B cell (primary cell): Measurements from ENCODE around the gene UBR4. TPM values are rescaled to one million over a fixed set of nuclear protein-coding genes. Genes with fewer than 3 reads are reported as not detected.

Experiments
- ATAC-seq: fragments of 200-7000 bp; cut with Tn5 transposase; one replicate; pipeline ENCODE4 v1.10.0; 2021; ENCODE audit warnings: low read depth, mild to moderate bottlenecking, moderate number of reproducible peaks, moderate library complexity
- CTCF ChIA-PET: fragments of 350-600 bp; sonication (Branson Sonifier 250); formaldehyde crosslinking; loops from one replicate; lab custom pipeline; 2021; ENCODE audit warnings: antibody characterized with exemption, inconsistent platforms; lab: Charles Lee
- POLR2A ChIA-PET: fragments of 350-600 bp; sonication (Branson Sonifier 250); formaldehyde crosslinking; loops from one replicate; lab custom pipeline; 2021; ENCODE audit warnings: antibody characterized with exemption; lab: Charles Lee
- DNase-seq: peaks from one replicate; pipeline ENCODE4 v3.0.0; 2013
- H2AFZ ChIP-seq: 2 replicates; pipeline ENCODE4 v1.6.1; 2012; ENCODE audit warnings: mild to moderate bottlenecking, low read depth, low read length; ENCODE audit not compliant: insufficient read depth, poor library complexity, severe bottlenecking
- H3K27ac ChIP-seq, 2 donors: 1 replicate in 1 of 2; 2 replicates in 1 of 2; pipeline ENCODE4 v1.5.1; 2012 to 2013; ENCODE audit warnings: low read length in 2 of 2, mild to moderate bottlenecking in 2 of 2, moderate library complexity in 1 of 2
- H3K27me3 ChIP-seq, 4 experiments: fragments of 200-600 bp in 1 of 4; sonication (generic) in 1 of 4; replicated peaks in 1 of 4; 1 replicate in 2 of 4; 2 replicates in 2 of 4; pipeline versions ENCODE4 v1.6.1 to v1.7.0; 2013 to 2016; ENCODE audit warnings: low read length in 3 of 4, mild to moderate bottlenecking in 2 of 4, mixed read lengths in 1 of 4, moderate library complexity in 1 of 4; ENCODE audit not compliant: insufficient read depth in 4 of 4, control insufficient read depth in 3 of 4; ENCODE audit errors: control extremely low read depth in 1 of 4
- H3K36me3 ChIP-seq, 2 experiments: replicated peaks in 1 of 2; 1 replicate in 1 of 2; 2 replicates in 1 of 2; pipeline versions ENCODE4 v1.6.1 to v1.7.1; 2013; ENCODE audit warnings: low read length in 1 of 2; ENCODE audit not compliant: insufficient read depth in 2 of 2, control insufficient read depth in 1 of 2; ENCODE audit errors: control extremely low read depth in 1 of 2, extremely low read depth in 1 of 2
- H3K4me1 ChIP-seq, 2 donors: fragments of 200-600 bp in 1 of 2; sonication (generic) in 1 of 2; 1 replicate in 1 of 2; 2 replicates in 1 of 2; pipeline versions ENCODE4 v1.5.1 to v1.6.1; 2013 to 2017; ENCODE audit warnings: low read length in 2 of 2; ENCODE audit not compliant: control insufficient read depth in 2 of 2, insufficient read depth in 2 of 2
- H3K4me2 ChIP-seq: replicated peaks from 2 replicates; pipeline ENCODE3; 2012; ENCODE audit warnings: mild to moderate bottlenecking, low read depth, low read length; ENCODE audit not compliant: poor library complexity, severe bottlenecking
- H3K4me3 ChIP-seq, 5 experiments: fragments of 200-600 bp in 1 of 5; sonication (generic) in 1 of 5; 1 replicate in 3 of 5; 2 replicates in 2 of 5; pipeline versions ENCODE4 v1.5.1 to v1.7.0; 2011 to 2016; ENCODE audit warnings: low read length in 4 of 5, mild to moderate bottlenecking in 4 of 5, low read depth in 2 of 5, control low read depth in 1 of 5, moderate library complexity in 1 of 5; ENCODE audit not compliant: insufficient read depth in 1 of 5; ENCODE audit errors: control extremely low read depth in 1 of 5, extremely low read depth in 1 of 5
- H3K79me2 ChIP-seq: fragments of 200-600 bp; sonication (generic); one replicate; pipeline ENCODE4 v1.6.0; 2016; ENCODE audit warnings: low read length; ENCODE audit not compliant: control insufficient read depth, insufficient read depth
- H3K9ac ChIP-seq: fragments of 200-600 bp; sonication (generic); 2 replicates; pipeline ENCODE4 v1.6.1; 2017; ENCODE audit warnings: mild to moderate bottlenecking, low read length, moderate library complexity
- H3K9me3 ChIP-seq, 3 donors: one replicate each; pipeline versions ENCODE4 v1.6.1 to v1.7.1; 2013; ENCODE audit warnings: low read length in 2 of 3; ENCODE audit not compliant: control insufficient read depth in 2 of 3, insufficient read depth in 1 of 3; ENCODE audit errors: control extremely low read depth in 1 of 3
- H4K20me1 ChIP-seq: 2 replicates; pipeline ENCODE4 v1.6.0; 2012; ENCODE audit warnings: mild to moderate bottlenecking, low read length; ENCODE audit not compliant: insufficient read depth, control insufficient read depth, poor library complexity, severe bottlenecking
- H3K27ac Mint-ChIP-seq: one replicate; pipeline ENCODE4 v1.8.0; 2021; ENCODE audit warnings: mixed read lengths
- H3K27me3 Mint-ChIP-seq: one replicate; pipeline ENCODE4 v1.8.0; 2021; ENCODE audit warnings: mixed read lengths
- H3K4me1 Mint-ChIP-seq: one replicate; pipeline ENCODE4 v1.8.0; 2021; ENCODE audit warnings: mixed read lengths
- H3K4me3 Mint-ChIP-seq: one replicate; pipeline ENCODE4 v1.8.0; 2021; ENCODE audit warnings: mixed read lengths
- H3K9me3 Mint-ChIP-seq: one replicate; pipeline ENCODE4 v1.8.0; 2022; ENCODE audit warnings: mixed read lengths; ENCODE audit not compliant: insufficient read depth
- CTCF ChIP-seq: fragments of 200-600 bp; IDR thresholded peaks from one replicate; pipeline ENCODE4 v1.8.0; 2022; ENCODE audit warnings: antibody characterized with exemption, mild to moderate bottlenecking
- EZH2 ChIP-seq: IDR thresholded peaks from 2 replicates; pipeline ENCODE4 v1.6.1; 2012; ENCODE audit warnings: borderline replicate concordance, low read depth, mild to moderate bottlenecking, moderate library complexity, low read length; ENCODE audit not compliant: insufficient read depth, poor library complexity, severe bottlenecking
- WGBS: methylation state at CpG from one replicate; pipeline ENCODE4 v1.1.5; 2013; ENCODE audit warnings: missing lambda C conversion rate; ENCODE audit not compliant: insufficient coverage; 5-methylcytosine and 5-hydroxymethylcytosine counted together
- intact Hi-C: fragments of 100-400 bp; cut with micrococcal nuclease; formaldehyde crosslinking; loops from one replicate; pipeline ENCODE4 v1.10.0; 2022
- polyA plus RNA-seq: library from polyadenylated mRNA; depleted of rRNA; stranded (reverse); fragments of >200 nt; gene quantifications from 2 replicates; pipeline ENCODE4 v1.2.3, GENCODE V29; 2012
- total RNA-seq, 2 donors: library from RNA; stranded (reverse); fragments of 120-200 nt in 1 of 2; gene quantifications; 1 replicate in 1 of 2; 2 replicates in 1 of 2; pipeline versions ENCODE4 v1.2.3 to v1.2.4, GENCODE V29; 2013 to 2022

UBR4 gene
- total and polyA plus RNA-seq, 2 donors (not counting 1 experiment from before 2014, with no cell fraction given) = 90.0 to 190 TPM

- H2AFZ ChIP-seq = no peak overlapping the region
- H3K9ac ChIP-seq = no peak overlapping the region
- no peak overlapping the region for H3K27ac ChIP-seq
- ATAC-seq (no peak), DNase-seq (no peak)
- Mint-ChIP-seq H3K27me3 (peaks cover 35% of the 10 kb centered on the region), H3K4me3 (no peak overlapping the region), H3K27ac (no peak overlapping the region), H3K9me3 (no peaks in the 10 kb centered on the region), H3K4me1 (no peaks in the 10 kb centered on the region)
- H3K4me1 ChIP-seq = no peaks in the 10 kb centered on the region
- H3K79me2 ChIP-seq = no peaks in the 10 kb centered on the region
- no peak overlapping the region for H3K4me2 ChIP-seq
- CTCF ChIA-PET = interaction anchor here (0.6 to 1.5 kb wide), 2 partner anchors 77 to 165 kb away, joined by 3 read pairs; no protein-coding TSS in a partner anchor
- H3K9me3 ChIP-seq = no peaks in the 10 kb centered on the region
- TF ChIP-seq CTCF = no peak
- no peak for TF ChIP-seq EZH2
- POLR2A ChIA-PET = no interaction called here
- H4K20me1 ChIP-seq = no peaks in the 10 kb centered on the region
- H3K4me3 ChIP-seq = no peak overlapping the region
- H3K36me3 ChIP-seq = no peaks in the 10 kb centered on the region
- 88% methylated on average over 12 of the region's 15 CpGs for WGBS
- peaks cover 0 to 13% (median under 1%) of the 10 kb centered on the region in 4 experiments for H3K27me3 ChIP-seq
- intact Hi-C loops = no loop called here
Observed at GRCh38 chr1:19049128-19049768, 160.8 kb downstream of the UBR4 start.

- no peaks in the 10 kb centered on the region for H3K79me2 ChIP-seq
- H3K4me2 ChIP-seq = no peak overlapping the region
- no peak for TF ChIP-seq EZH2
- TF ChIP-seq CTCF = no peak
- H3K4me3 Mint-ChIP-seq = no peak overlapping the region
- no peak overlapping the region for H3K27ac ChIP-seq
- no peaks in the 10 kb centered on the region for H3K9me3 Mint-ChIP-seq
- no peaks in the 10 kb centered on the region for H3K9me3 ChIP-seq
- intact Hi-C loops = no loop called here
- peaks cover 0 to 5% (median 0%) of the 10 kb centered on the region in 4 experiments for H3K27me3 ChIP-seq
- no peak overlapping the region for H3K9ac ChIP-seq
- no peaks in the 10 kb centered on the region for H4K20me1 ChIP-seq
- no peak overlapping the region for H3K4me3 ChIP-seq
- POLR2A ChIA-PET = no interaction called here
- H3K4me1 ChIP-seq = no peaks in the 10 kb centered on the region
- no peaks in the 10 kb centered on the region for H3K4me1 Mint-ChIP-seq
- no peak for DNase-seq
- ATAC-seq = no peak
- H3K27ac Mint-ChIP-seq = no peak overlapping the region
- WGBS = 87% methylated on average over 8 of the region's 10 CpGs
- no peak overlapping the region for H2AFZ ChIP-seq
- H3K27me3 Mint-ChIP-seq = peaks cover 30% of the 10 kb centered on the region
- H3K36me3 ChIP-seq = no peaks in the 10 kb centered on the region
- CTCF ChIA-PET = no interaction called here
Observed at GRCh38 chr1:19046972-19047731, 162.9 kb downstream of the UBR4 start.
